Endothelial cell of umbilical vein (primary cell): ENCODE data around the gene LYRM1.

Experiments used
- EZH2 ChIP-seq: IDR thresholded peaks from 2 replicates; pipeline ENCODE4 v1.6.1; 2012; ENCODE audit warnings: borderline replicate concordance, low read depth, mild to moderate bottlenecking, moderate library complexity, low read length, inconsistent platforms; ENCODE audit not compliant: severe bottlenecking
- FOS ChIP-seq: IDR thresholded peaks from 2 replicates; pipeline ENCODE4 v1.6.1; 2011; ENCODE audit warnings: mild to moderate bottlenecking, low read length, moderate library complexity, borderline replicate concordance; ENCODE audit not compliant: insufficient read depth
- MYC ChIP-seq: IDR thresholded peaks from one replicate; pipeline ENCODE4 v1.6.1; 2011; ENCODE audit warnings: mild to moderate bottlenecking, low read depth, low read length
- TF ChIP-seq, protein P1 (sequence below), 2 donors: IDR thresholded peaks; 1 replicate in 1 of 2; 2 replicates in 1 of 2; pipeline ENCODE4 v1.5.1; 2011; ENCODE audit warnings: low read length in 2 of 2, mild to moderate bottlenecking in 2 of 2, moderate library complexity in 2 of 2, control low read depth in 1 of 2, inconsistent platforms in 1 of 2, low read depth in 1 of 2; ENCODE audit not compliant: insufficient read depth in 1 of 2; ENCODE audit errors: extremely low read depth in 1 of 2
- TF ChIP-seq, protein P2 (sequence below): IDR thresholded peaks from 2 replicates; pipeline ENCODE4 v1.6.1; 2011; ENCODE audit not compliant: insufficient read depth, insufficient read length

DNA sequence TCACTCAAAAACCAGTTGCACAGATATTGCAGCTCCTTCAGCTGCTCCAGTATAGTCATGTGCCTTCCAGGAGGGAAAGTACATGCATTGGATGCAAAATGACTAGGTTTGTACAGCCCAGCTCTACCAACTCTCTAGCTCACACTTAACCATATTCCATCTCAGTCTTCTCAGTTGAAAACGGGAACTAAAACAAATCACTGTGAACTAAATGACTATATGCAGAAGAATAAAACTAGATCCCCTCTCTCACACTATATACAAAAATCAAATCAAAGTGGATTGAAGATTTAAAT lies 25.3 kb upstream of the LYRM1 start:
- TF ChIP-seq, protein P1, sequence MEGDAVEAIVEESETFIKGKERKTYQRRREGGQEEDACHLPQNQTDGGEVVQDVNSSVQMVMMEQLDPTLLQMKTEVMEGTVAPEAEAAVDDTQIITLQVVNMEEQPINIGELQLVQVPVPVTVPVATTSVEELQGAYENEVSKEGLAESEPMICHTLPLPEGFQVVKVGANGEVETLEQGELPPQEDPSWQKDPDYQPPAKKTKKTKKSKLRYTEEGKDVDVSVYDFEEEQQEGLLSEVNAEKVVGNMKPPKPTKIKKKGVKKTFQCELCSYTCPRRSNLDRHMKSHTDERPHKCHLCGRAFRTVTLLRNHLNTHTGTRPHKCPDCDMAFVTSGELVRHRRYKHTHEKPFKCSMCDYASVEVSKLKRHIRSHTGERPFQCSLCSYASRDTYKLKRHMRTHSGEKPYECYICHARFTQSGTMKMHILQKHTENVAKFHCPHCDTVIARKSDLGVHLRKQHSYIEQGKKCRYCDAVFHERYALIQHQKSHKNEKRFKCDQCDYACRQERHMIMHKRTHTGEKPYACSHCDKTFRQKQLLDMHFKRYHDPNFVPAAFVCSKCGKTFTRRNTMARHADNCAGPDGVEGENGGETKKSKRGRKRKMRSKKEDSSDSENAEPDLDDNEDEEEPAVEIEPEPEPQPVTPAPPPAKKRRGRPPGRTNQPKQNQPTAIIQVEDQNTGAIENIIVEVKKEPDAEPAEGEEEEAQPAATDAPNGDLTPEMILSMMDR (IDR thresholded peaks at IDR 0.05; ENCODE audit: extremely low read depth in 1 of 2, insufficient read depth in 1 of 2, low read depth in 1 of 2, low read length in 2 of 2), result no peak
- no peak for TF ChIP-seq EZH2
- TF ChIP-seq MYC, result no peak
- TF ChIP-seq, protein P2, sequence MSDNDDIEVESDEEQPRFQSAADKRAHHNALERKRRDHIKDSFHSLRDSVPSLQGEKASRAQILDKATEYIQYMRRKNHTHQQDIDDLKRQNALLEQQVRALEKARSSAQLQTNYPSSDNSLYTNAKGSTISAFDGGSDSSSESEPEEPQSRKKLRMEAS, result no peak
- no peak for TF ChIP-seq FOS
